Osteocyte (in vitro differentiated cells): ENCODE results near the gene CDC40. TPM values are rescaled to one million over a fixed set of nuclear protein-coding genes. Genes with fewer than 3 reads are reported as not detected.

ENCODE experiments used
- DNase-seq: peaks from one replicate; pipeline ENCODE4 v3.0.0; 2021; ENCODE audit warnings: mixed read lengths; ENCODE audit not compliant: unreplicated experiment; ENCODE audit errors: extremely low spot score
- H3K27ac Mint-ChIP-seq: one replicate; pipeline ENCODE4 v1.8.0; 2021; ENCODE audit warnings: mild to moderate bottlenecking, mixed read lengths; ENCODE audit not compliant: unreplicated experiment
- H3K27me3 Mint-ChIP-seq: one replicate; pipeline ENCODE4 v1.8.0; 2021; ENCODE audit warnings: mixed read lengths; ENCODE audit not compliant: unreplicated experiment
- H3K36me3 Mint-ChIP-seq: one replicate; pipeline ENCODE4 v1.8.0; 2021; ENCODE audit warnings: mixed read lengths; ENCODE audit not compliant: unreplicated experiment
- H3K4me1 Mint-ChIP-seq: one replicate; pipeline ENCODE4 v1.8.0; 2021; ENCODE audit warnings: mixed read lengths; ENCODE audit not compliant: unreplicated experiment
- H3K4me3 Mint-ChIP-seq: one replicate; pipeline ENCODE4 v1.8.0; 2021; ENCODE audit warnings: mild to moderate bottlenecking, moderate library complexity, mixed read lengths; ENCODE audit not compliant: unreplicated experiment
- H3K9me3 Mint-ChIP-seq: one replicate; pipeline ENCODE4 v1.8.0; 2021; ENCODE audit warnings: mixed read lengths; ENCODE audit not compliant: unreplicated experiment
- CTCF ChIP-seq: fragments of 200-600 bp; sonication (generic); IDR thresholded peaks from 2 replicates; pipeline ENCODE4 v1.5.0; 2021; ENCODE audit warnings: antibody characterized with exemption, mild to moderate bottlenecking, moderate library complexity
- total RNA-seq: library from RNA; stranded (reverse); gene quantifications from 2 replicates; pipeline ENCODE4 v1.2.1, GENCODE V29; 2021

CDC40 gene
- total RNA-seq, 1 donor from 2014 or later, result 16.7 TPM

GRCh38 chr6:110198561-110198960, 18.3 kb downstream of the CDC40 start:
- Mint-ChIP-seq H3K27me3 (no peaks in the 10 kb centered on the region), H3K27ac (no peak overlapping the region), H3K4me1 (no peaks in the 10 kb centered on the region), H3K36me3 (peaks cover 8% of the 10 kb centered on the region), H3K9me3 (no peaks in the 10 kb centered on the region), H3K4me3 (no peak overlapping the region)
- TF ChIP-seq CTCF, result no peak
- DNase-seq, result no peak

GRCh38 chr6:110201151-110201884, 21.1 kb downstream of the CDC40 start:
- Mint-ChIP-seq H3K36me3 (no peaks in the 10 kb centered on the region), H3K4me1 (no peaks in the 10 kb centered on the region), H3K27ac (no peak overlapping the region), H3K27me3 (no peaks in the 10 kb centered on the region), H3K4me3 (no peak overlapping the region), H3K9me3 (no peaks in the 10 kb centered on the region)
- no peak for TF ChIP-seq CTCF
- DNase-seq, result no peak

GRCh38 chr6:110207652-110208051, 27.4 kb downstream of the CDC40 start:
- Mint-ChIP-seq H3K4me3 (no peak overlapping the region), H3K27me3 (no peaks in the 10 kb centered on the region), H3K36me3 (peaks cover 30% of the 10 kb centered on the region), H3K4me1 (no peaks in the 10 kb centered on the region), H3K27ac (no peak overlapping the region), H3K9me3 (no peaks in the 10 kb centered on the region)
- no peak for DNase-seq
- TF ChIP-seq CTCF, result no peak

GRCh38 chr6:110211753-110212152, 31.5 kb downstream of the CDC40 start:
- no peak overlapping the region for H3K27ac Mint-ChIP-seq
- TF ChIP-seq CTCF, result no peak
- no peaks in the 10 kb centered on the region for H3K9me3 Mint-ChIP-seq
- no peak overlapping the region for H3K4me3 Mint-ChIP-seq
- H3K36me3 Mint-ChIP-seq, result peaks cover 56% of the 10 kb centered on the region
- H3K4me1 Mint-ChIP-seq, result no peaks in the 10 kb centered on the region
- DNase-seq, result no peak
- H3K27me3 Mint-ChIP-seq, result no peaks in the 10 kb centered on the region

- DNase-seq, result no peak
- no peak for TF ChIP-seq CTCF
- Mint-ChIP-seq H3K4me1 (no peaks in the 10 kb centered on the region), H3K36me3 (peaks cover 56% of the 10 kb centered on the region), H3K27ac (no peak overlapping the region), H3K9me3 (no peaks in the 10 kb centered on the region), H3K27me3 (no peaks in the 10 kb centered on the region), H3K4me3 (no peak overlapping the region)
Observed at GRCh38 chr6:110214338-110214737, 34.1 kb downstream of the CDC40 start.
